Fibroblast of the aortic adventitia (primary cell): ENCODE results near the gene THY1. TPM values are rescaled to one million over a fixed set of nuclear protein-coding genes. Genes with fewer than 3 reads are reported as not detected.
"Not testable (repeated sequence)": the region's sequence is repeated elsewhere in the genome, so short reads cannot be mapped to it uniquely, and the experiment has no call there.

Source experiments
- DNase-seq: peaks from one replicate; pipeline ENCODE4 v3.0.0-alpha.2; 2010; ENCODE audit warnings: low read depth
- H3K4me3 ChIP-seq: 2 replicates; pipeline ENCODE4 v1.5.1; 2011; ENCODE audit warnings: low read depth, mild to moderate bottlenecking, control low read depth, low read length, moderate library complexity
- CTCF ChIP-seq: IDR thresholded peaks from 2 replicates; pipeline ENCODE4 v1.5.1; 2011; ENCODE audit warnings: mild to moderate bottlenecking, low read length, control low read depth, inconsistent platforms; ENCODE audit not compliant: insufficient read depth
- total RNA-seq: library from RNA; depleted of rRNA; stranded (reverse); fragments of >200 nt; gene quantifications from 2 replicates; pipeline ENCODE4 v1.2.3, GENCODE V29; 2012; ENCODE audit warnings: low replicate concordance

Gene THY1
- total RNA-seq, 1 donor = 164 TPM

GRCh38 chr11:119445850-119446249, 22.9 kb upstream of the THY1 start:
- no peak overlapping the region for H3K4me3 ChIP-seq
- no peak for TF ChIP-seq CTCF
- peak; percentile 28 for DNase-seq

- TF ChIP-seq CTCF = no peak
- no peak for DNase-seq
- H3K4me3 ChIP-seq = no peak overlapping the region
These were observed 22.4 kb upstream of the THY1 start for GRCh38 chr11:119445379-119445778.

- no peak for DNase-seq
- TF ChIP-seq CTCF = no peak
- H3K4me3 ChIP-seq = no peak overlapping the region
These were observed 18.9 kb upstream of the THY1 start for GRCh38 chr11:119441898-119442243.

GRCh38 chr11:119438599-119438998, 15.6 kb upstream of the THY1 start:
- DNase-seq = no peak
- no peak overlapping the region for H3K4me3 ChIP-seq
- TF ChIP-seq CTCF = no peak

GRCh38 chr11:119437521-119437920, 14.5 kb upstream of the THY1 start:
- not testable (repeated sequence) for H3K4me3 ChIP-seq, DNase-seq

- TF ChIP-seq CTCF = no peak
- DNase-seq = no peak
- no peak overlapping the region for H3K4me3 ChIP-seq
These were observed 13.7 kb upstream of the THY1 start for GRCh38 chr11:119436711-119437110.

- no peak overlapping the region for H3K4me3 ChIP-seq
- no peak for TF ChIP-seq CTCF
- no peak for DNase-seq
These were observed 13.1 kb upstream of the THY1 start for GRCh38 chr11:119436093-119436492.
